ENCODE results near the gene ZNF334.

Gene ZNF334

GRCh38 chr20:46545827-46546138, 32.4 kb upstream of the ZNF334 start:
- no peak for DNase-seq (ENCODE audit: low read depth in 2 of 2)

GRCh38 chr20:46545077-46545826, 31.9 kb upstream of the ZNF334 start:
- no peak for DNase-seq (ENCODE audit: low read depth in 2 of 2)

GRCh38 chr20:46544576-46544975, 31.2 kb upstream of the ZNF334 start:
- no peak for DNase-seq (ENCODE audit: low read depth in 2 of 2)

- DNase-seq (ENCODE audit: low read depth in 2 of 2), result no peak
Observed at GRCh38 chr20:46543959-46544358, 30.6 kb upstream of the ZNF334 start.

- DNase-seq (ENCODE audit: low read depth in 2 of 2), result no peak
Observed at GRCh38 chr20:46543033-46543432, 29.7 kb upstream of the ZNF334 start.

- no peak for DNase-seq (ENCODE audit: low read depth in 2 of 2)
Observed at GRCh38 chr20:46541229-46541935, 28.0 kb upstream of the ZNF334 start.

- DNase-seq (ENCODE audit: low read depth in 2 of 2), result no peak
Observed at GRCh38 chr20:46539113-46539512, 25.8 kb upstream of the ZNF334 start.

GRCh38 chr20:46530640-46531039, 17.3 kb upstream of the ZNF334 start:
- no peak for DNase-seq (ENCODE audit: low read depth in 2 of 2)

- no peak for DNase-seq (ENCODE audit: low read depth in 2 of 2)
Observed at GRCh38 chr20:46523696-46524328, 10.5 kb upstream of the ZNF334 start.

- no peak for DNase-seq (ENCODE audit: low read depth in 2 of 2)
Observed at GRCh38 chr20:46523108-46523507, 9.7 kb upstream of the ZNF334 start.

GRCh38 chr20:46520976-46521579, 7.7 kb upstream of the ZNF334 start:
- peak in 1 of 2 donors; percentile 13 for DNase-seq (ENCODE audit: low read depth in 2 of 2)

GRCh38 chr20:46520540-46520939, 7.2 kb upstream of the ZNF334 start:
- no peak for DNase-seq (ENCODE audit: low read depth in 2 of 2)

GRCh38 chr20:46519471-46520068, 6.2 kb upstream of the ZNF334 start:
- no peak for DNase-seq (ENCODE audit: low read depth in 2 of 2)

GRCh38 chr20:46509523-46509922, 3.8 kb downstream of the ZNF334 start:
- no peak for DNase-seq (ENCODE audit: low read depth in 2 of 2)

GRCh38 chr20:46507760-46508407, 5.5 kb downstream of the ZNF334 start:
- no peak for DNase-seq (ENCODE audit: low read depth in 2 of 2)

GRCh38 chr20:46505506-46505905, 7.9 kb downstream of the ZNF334 start:
- DNase-seq (ENCODE audit: low read depth in 2 of 2), result no peak

- DNase-seq (ENCODE audit: low read depth in 2 of 2), result no peak
Observed at GRCh38 chr20:46501961-46502360, 11.4 kb downstream of the ZNF334 start.

GRCh38 chr20:46501337-46501942, 11.9 kb downstream of the ZNF334 start:
- no peak for DNase-seq (ENCODE audit: low read depth in 2 of 2)

GRCh38 chr20:46494077-46494476, 19.3 kb downstream of the ZNF334 start:
- DNase-seq (ENCODE audit: low read depth in 2 of 2), result no peak

GRCh38 chr20:46491354-46491753, 22.0 kb downstream of the ZNF334 start:
- DNase-seq (ENCODE audit: low read depth in 2 of 2), result no peak

GRCh38 chr20:46488451-46488850, 24.9 kb downstream of the ZNF334 start:
- no peak for DNase-seq (ENCODE audit: low read depth in 2 of 2)

All from activated CD8-positive, alpha-beta memory T cell treated with anti-CD3 and anti-CD28 coated beads for 4 hours (primary cell).